HG03095 (cell line): ENCODE results near the gene PIGQ.

Experiments
- ATAC-seq: cut with Tn5 transposase; IDR thresholded peaks from one replicate; pipeline ENCODE4 v1.9.1; 2021; ENCODE audit warnings: moderate library complexity; ENCODE audit not compliant: unreplicated experiment

The PIGQ gene

DNA sequence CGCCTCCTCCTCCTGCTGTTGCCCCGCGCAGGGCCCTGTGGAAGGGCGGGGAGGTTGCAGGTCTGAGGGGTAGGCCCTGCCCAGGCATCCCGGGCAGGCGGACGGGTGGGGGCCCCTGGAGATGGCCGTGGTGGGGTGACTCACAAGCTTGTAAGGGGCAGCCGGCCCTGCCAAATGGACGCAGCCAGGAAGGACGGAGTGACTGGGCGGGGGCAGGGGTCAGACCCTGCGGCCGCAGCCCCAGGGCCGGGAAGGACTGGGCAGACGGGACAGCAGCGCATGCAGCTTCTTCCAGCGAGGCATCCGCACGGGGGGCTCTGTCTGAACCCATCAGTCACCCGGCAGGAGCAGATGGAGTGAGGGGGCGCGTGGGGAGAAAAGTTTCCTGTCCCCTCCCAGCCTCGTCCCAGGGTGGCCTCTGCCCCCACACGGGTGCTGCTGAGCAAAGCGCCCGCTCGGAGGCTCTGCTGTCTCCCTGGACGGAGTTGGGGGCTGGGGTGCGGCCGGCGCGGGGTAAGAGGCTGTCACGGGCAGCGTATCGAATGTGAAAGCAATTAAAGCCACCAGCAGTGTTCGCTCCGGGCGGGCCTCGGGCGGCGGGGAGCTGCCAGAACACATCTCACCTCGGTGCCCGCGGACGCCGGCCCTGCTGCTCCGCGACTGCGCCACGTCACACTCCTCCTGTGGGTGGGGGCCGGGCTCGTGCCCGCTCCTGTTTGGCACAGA lies 15.0 kb upstream of the PIGQ start:
- no peak for ATAC-seq

DNA sequence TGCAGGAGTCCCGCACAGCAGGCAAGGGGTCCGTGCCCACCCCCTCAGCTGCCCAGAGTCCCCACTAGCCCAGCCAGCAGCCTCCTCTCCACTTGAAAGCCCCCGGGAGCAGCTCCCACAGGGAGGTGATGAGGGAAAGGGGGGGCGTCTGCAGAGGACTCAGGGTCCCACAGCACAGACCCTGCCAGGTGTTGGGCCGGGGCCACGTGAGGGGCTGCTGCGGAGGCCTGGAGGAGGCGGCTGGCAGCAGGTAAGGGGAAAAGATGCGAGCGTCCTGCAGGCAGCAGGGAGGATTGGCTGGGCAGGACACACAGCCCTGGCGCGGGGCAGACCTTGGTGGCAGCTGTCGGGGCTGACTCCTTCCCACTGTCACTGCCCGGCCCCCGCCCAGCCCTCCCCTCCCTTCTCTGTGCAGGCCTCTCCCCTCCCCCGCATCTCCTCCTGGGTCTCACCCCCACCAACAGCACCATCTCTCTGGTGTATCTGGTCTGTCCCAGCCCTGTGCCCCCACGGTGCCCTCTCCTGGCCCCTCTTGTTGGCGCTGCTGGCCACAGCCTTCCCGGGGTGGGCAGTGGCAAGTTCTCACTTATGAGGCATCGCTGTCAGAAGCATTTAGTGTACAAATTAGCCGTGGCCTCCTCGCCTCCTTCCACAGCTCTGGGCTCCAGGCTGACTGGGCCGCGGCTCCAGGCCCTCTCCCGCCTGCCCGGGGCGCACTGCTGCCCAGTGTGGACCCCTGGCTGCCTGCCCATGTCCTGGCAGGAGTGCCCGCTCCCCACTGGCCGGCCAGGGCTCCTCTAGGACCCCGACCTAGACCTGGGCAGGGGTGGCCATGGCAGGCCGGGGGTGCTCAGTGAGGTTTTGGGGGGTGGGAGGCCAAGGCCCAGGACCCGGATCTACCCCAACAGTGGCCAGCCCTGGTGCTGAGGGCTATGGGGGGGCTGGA lies 14.0 kb upstream of the PIGQ start:
- no peak for ATAC-seq

DNA sequence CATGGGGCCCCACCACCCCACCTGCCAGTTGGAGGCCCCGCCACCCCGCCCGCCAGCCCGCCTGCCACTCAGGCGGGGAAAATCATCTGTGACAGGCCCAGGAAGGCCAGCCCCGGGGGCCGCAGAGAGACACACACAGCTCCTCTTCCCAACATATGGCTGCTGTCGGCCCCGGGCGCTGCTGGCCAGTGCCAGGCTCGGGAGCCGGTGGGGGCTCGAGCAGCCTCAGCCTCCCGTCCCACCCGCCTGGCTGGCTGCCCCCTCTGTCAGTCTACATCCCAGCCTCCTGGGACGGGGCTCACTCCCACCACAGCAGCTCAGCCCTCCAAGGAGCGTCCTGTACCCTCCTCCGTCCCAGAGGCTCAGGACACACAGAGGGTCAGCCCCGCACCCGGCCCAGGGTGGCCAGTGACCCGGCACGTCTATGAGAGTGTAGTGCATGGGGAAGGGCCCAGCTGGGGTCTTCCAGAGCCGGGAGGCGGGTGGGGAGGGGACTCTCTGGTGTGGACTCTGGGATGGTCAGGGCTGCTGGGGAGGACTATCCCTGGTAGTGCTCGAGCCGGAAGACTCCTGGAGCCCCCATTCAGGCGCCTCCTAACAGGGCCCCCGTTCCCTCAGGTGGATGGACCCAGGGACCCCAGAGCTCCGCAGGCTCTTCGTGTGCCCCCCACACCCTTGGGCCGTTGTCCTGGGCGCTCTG lies 13.1 kb upstream of the PIGQ start:
- no peak for ATAC-seq

DNA sequence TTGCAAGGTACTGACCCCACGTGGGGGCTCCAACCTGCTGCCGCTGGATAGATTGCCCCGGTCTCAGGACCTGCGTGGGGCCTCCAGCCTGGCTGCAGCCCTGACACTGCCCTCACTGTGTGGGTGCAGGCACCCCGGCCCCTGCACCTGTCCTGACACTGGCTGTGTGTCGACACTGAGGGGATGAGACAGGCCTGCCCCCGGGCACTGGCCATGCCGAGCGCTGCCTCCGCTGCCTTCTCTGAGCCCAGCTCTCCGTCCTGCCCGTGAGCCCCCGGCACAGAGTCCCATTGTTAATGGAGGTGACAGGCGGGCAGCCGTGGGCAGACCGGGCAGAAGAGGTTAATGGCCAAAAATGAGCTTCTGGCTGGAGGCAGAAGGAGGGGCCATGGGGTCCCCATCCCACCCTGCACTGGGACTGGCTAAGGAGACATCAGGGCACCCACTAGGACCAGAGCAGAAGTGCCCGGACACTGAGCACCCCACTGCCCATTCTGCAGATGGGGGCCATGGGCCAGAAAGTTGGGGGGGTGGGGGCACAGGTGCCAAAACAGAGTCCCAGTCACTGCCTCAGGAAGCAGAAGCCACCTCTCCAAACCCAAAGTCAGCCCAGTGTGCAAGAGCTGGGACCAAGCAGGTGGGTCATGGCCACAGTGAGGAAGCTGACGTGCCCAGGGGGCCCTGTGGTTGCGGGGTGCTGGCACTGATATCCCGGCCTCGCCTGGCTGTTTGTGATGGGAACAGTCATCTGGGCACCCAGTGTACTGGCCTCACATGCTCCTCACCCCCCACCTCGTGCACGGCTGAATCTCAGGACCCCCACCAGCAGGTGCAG lies 12.1 kb upstream of the PIGQ start:
- no peak for ATAC-seq

DNA sequence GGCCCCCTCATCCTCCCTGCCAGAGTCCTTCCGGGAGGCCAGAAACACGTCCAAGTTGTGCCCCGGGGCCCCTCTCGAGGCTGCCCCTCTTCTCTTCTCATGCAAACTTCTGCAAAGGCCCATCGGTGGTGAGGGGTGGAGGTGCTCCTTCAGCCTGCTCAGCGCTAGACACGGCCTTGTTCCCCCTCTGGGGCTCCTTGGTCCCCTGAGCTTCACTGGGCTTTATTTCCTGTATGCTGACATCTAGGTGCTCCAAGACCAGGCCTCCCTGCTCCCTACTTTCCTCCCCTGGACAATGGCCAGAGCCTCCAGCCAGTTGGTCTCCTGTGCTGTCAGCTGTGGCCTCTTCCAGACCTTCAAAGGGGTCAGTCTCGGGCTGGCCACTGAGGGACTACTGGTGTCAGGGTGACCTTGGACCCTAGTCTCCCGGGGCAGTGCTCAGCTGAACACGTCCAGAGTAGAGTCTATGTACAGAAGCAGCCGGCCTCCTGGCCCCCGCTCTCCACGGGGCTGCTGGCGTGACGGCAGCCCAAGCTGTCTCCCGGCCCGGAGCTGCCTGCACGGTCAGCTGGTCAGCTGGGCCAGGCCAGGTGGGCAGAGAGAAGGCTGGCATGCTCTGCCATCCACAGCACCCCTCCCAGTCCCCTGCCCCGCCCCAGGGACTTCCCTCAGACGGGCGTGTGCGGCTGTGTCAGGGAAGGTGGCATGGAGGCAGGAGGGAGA lies 11.3 kb upstream of the PIGQ start:
- no peak for ATAC-seq

DNA sequence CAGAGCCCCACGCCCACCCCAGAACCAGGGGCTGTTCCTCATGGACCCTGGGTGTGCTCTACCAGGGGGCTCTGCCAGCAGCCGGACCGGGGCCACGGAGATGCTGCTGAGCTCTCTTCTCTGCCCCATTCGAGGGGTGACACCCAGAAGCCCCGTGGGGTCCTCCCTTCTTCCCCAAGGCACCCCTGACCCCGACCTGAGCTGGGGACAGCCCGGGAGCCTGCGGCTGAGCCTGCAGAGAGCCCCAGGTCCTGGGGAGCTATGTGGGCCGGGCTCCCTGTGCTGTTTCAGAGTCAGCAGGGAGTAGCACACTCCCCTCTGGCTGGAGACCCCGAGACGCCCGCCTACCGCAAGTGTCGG lies 10.8 kb upstream of the PIGQ start:
- ATAC-seq = no peak

DNA sequence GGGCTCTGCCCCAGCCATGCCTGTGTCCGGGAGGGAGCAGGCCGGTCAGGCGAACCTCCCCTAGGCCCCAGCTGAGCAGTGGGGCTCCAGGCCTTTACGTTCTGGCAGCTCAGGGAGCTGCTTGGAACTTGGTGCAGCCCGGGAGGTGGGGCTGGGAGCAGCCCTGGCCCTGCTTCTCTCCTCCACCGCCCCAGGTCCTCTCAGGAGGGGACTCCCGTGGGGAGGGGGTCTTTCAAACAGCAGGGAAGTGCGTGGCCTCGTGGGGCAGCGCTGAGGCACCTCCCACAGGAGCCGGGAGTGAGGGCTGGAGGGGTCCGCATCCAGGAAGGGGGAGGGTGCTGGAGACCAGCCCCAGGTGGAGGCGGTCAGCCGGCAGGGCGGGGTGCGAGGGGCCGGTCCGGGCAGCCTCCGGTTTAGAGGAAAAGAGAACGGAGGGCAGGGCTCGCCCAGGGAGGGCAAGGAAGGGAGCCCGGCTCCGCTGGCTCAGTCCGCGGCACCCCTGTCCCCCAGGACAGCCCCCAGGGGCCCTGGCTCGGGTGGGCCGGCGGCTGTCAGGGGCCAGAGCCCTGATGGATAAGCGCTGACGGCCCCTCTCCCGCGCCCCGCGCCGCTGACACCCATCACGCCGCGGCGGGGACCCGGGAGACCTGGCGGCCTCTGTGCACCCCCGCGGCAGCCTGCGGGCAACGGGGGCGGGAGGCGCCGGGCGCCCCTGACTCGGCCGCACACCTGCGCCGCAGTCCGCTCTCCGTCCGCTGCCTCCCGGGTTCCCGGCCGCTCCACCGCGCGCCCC lies 10.2 kb upstream of the PIGQ start:
- ATAC-seq = no peak

DNA sequence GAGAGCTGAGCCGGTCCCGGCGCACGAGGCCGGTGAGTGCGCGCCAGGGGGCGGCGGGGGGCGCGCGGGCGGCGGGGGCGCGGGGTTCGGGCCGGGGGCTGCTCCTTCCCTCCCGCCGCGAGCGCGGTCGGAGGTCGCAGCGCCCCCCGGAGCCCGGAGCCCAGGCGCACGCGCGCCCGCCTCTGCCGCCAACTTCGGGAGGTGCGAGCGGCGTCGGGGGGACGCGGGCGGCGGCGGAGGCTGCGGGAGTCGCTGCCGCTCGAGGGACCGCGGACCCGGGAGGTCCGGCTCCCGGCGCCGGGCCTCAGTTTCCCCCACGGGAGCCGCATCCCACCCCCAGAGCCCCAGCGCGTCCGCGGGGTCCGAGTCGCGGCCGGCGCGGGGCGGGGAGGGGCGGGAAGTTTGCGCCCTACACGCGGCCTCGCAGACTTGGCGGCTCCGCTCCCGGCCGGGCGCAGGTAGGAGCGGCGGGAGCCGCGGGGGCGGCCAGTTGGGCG lies 9.5 kb upstream of the PIGQ start, which contains the start of gene PRR35:
Gene PRR35, plus strand, starts transcription at position 191 of the 497 bp plus-strand sequence. CDS start 2,901 bp downstream, outside the sequence.
- no peak for ATAC-seq

DNA sequence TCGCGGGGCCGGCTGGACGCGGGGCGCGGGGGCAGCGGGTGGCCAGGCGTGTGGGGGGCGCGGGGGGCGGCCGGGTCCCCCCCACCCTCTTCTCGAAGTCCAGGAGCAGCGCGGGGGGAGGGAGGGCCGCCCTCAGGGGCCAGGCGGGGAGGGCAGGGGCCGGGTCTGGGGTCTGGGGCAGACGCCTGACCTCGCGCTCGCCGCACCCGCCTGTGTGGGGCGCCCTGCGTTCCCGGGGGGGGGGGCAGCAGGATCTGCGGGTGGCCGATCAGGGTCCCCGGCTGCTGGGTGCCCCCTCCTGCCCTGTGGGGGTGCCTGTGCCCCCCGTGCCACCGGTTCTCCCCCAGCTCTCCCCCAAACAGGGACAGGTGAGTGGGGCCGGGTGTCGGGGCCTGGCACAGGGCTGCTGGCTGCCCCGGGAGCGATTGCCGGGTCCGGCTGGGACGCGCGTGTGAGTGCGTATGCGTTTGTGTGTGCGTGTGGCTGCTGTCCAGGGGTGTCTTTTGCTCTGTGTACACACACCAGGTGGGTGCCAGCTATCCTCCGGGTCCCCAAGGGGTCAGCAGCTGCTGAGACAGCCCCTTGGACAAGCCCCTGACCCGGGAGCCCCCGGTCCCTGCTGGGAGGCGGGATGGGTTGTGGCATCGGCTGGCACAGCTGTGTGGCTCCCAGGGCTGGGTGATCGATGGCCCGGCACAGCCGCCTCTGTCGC lies 8.9 kb upstream of the PIGQ start:
- no peak for ATAC-seq

DNA sequence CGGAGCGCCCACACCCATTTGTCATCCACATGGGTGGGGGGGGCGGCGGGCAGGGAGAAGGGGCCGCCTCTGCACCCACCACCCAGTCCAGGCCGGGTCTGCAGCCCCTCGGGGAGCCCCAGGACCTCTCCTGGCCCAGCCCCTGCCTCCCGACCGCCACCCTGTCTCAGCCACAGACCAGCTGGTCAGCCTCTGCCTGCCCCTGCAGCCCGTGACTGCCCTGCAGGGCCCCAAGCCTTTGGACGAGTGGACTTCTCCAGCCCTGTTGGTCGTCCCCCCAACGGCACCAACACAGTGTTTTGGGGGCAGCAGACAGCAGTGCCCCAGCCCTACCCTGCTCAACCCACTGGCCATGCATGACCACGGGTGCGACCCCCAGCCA lies 8.4 kb upstream of the PIGQ start:
- ATAC-seq = no peak

DNA sequence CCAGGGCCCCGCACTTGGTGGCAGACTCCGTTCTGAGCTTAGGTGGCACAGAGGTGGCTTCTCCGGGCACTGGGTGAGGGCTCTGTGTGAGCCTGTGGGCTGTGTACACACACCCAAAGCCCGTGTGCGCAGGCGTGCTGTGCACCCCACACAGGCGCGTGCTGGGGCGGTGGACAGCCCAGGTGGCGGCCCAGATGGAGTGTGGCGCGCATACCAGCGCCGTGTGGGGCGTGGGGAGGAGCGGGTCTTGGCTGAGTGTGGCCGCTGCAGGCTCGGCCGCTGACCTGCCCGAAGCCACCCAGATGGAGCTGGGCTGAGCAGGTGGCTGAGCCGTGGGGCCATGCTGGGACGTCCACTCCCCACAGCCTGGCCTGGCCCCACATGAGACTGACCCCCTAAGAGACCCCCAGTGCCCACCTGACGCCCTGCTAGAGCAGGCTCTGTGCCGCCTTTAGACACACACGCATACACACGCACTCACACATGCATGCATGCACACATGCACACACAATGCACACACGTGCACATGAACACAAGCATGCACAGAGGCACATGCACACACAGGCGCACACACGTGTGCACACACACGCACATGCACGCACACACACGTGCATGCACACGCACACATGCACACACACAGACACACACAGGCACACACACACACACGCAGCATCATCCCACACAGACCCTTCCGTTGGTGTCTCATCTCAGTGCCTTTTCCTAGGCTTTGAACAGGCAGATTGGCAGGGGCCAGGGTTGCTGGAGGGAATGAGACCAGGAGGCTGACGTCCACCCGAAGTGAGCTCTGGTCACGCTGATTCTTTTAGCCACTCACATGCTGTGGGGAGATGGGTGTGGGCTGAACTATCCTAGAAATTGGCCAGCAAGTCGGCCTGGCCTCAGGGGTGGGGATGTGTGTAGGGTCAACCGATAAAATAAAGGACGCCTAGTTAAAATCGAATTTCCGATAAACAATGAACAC lies 7.5 kb upstream of the PIGQ start:
- ATAC-seq = no peak

DNA sequence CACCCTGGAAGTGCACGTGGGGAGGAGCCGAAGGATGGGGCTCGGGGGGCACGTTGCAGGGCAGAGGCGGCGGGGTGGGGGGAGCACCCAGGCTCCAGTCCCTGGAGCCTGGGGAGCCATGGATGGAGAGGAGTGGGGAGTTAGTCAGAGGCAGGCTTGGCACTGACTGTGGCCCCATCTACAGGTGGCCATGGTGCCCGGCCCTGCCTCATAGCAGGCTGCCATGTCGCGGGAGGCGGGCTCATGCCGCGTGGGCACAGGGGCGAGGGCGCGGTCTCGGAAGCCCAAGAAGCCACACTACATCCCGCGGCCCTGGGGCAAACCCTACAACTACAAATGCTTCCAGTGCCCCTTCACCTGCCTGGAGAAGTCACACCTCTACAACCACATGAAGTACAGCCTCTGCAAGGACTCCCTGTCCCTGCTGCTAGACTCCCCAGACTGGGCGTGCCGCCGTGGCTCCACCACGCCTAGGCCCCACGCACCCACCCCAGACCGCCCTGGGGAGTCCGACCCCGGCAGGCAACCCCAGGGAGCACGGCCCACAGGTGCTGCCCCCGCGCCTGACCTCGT lies 6.6 kb upstream of the PIGQ start:
- no peak for ATAC-seq

DNA sequence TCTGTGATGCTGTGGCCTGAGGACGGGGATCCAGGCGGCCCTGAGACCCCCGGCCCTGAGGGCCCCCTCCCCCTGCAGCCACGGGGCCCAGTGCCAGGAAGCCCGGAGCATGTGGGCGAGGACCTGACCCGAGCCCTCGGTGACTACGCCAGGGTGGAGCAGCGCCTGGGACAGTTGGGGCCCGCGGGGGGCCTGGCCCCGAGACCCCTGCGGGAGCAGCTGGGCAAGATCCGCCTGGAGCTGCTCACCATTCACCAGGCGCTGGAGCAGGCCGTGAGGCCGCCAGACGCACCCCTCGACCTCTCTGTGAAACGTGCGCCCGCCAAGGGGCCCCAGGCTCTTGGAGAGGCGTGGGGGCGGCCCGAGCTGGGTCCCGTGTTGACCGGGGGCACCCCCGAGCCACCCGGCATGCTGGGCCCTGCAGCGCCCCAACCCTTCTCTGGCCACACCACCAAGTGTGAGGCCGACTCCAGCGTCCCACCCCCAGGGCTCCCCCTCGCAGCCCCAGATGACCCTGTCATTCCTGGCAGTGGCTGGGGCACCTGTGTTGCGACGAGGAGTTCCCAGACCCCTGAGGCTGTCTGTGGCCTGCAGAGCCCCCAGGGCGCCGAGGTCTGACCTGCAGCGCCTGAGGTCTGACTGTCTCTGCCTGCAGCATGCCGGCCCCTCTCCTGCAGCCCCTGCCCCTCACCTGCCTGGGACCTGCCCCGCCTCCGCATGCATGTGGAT lies 4.9 kb upstream of the PIGQ start:
- no peak for ATAC-seq

DNA sequence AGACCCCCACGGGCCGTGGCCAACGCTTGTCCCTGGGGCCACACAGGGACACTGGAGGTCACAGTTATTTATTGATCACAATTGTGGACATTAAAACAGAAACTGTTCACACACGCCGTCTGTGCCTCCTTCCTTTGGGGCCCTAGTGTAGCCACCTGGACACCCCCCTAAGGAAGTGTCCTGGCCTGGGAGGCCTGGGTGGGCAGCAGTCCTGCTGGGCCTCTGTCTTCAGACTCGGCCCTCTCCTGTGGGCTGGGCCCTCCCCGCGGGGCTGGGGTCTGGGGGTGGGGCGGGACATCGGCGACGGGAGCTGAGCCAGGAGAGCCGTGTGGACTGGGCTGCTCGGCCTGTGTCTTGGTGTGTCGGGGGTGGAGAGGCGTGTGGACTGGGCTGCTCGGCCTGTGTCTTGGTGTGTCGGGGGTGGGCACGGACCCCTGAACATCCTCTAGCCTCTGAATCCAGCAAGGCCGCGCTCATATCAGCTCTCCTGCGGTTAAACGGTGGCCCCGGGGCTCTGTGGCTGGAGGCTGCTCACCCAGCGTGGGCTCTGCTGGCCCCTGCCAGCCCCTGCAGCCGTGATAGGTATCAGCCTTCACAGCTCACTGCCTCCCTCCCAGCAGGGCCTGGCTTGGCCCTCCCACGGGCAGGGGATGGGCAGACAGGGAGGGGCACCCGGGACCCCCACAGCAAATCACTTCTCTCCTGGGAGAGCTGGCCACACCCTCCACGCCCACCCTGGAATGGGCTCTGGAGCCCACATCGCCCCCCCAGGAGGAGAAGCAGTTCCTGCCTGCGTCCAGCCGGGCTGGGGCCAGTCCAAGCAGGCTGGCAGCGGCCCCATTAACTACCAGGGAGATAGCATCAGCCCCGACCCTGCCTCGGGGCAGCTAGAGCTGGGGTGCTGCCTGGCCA lies 4.1 kb upstream of the PIGQ start:
- ATAC-seq = no peak
